Lower leg skin (tissue), 3 donors: Measurements from ENCODE around the gene IZUMO1R.

ENCODE experiments used
- POLR2A ChIP-seq, 2 donors: fragments of 450-650 bp; IDR thresholded peaks; one replicate each; pipeline ENCODE4 v1.6.1; 2016 to 2017; ENCODE audit warnings: antibody characterized with exemption in 2 of 2, mild to moderate bottlenecking in 1 of 2, moderate library complexity in 1 of 2
- TF ChIP-seq, protein P1 (sequence below), 3 donors: fragments of 450-650 bp; IDR thresholded peaks; one replicate each; pipeline ENCODE4 v1.5.1; 2016; ENCODE audit warnings: antibody characterized with exemption in 3 of 3, mild to moderate bottlenecking in 3 of 3, moderate library complexity in 2 of 3

DNA sequence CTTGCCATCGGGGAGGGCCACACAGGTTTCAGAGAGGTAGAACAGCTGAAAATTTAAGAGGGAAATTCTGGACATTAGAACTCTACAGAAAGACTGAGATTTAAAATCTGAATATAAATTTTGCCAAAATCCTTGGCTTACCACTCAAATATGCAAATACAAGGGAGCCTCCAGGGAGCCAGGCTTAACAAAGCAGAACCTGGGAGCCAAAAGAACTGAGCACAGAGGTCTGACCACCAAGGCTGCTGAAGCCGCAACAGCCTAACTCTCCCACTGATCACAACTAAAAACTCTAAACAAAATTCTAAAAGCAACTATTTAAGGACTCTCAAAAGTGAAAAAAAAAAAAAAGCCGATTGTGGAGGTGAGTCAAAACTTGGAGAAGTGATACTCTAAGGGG is 34.3 kb downstream of the IZUMO1R start:
- TF ChIP-seq, protein P1, sequence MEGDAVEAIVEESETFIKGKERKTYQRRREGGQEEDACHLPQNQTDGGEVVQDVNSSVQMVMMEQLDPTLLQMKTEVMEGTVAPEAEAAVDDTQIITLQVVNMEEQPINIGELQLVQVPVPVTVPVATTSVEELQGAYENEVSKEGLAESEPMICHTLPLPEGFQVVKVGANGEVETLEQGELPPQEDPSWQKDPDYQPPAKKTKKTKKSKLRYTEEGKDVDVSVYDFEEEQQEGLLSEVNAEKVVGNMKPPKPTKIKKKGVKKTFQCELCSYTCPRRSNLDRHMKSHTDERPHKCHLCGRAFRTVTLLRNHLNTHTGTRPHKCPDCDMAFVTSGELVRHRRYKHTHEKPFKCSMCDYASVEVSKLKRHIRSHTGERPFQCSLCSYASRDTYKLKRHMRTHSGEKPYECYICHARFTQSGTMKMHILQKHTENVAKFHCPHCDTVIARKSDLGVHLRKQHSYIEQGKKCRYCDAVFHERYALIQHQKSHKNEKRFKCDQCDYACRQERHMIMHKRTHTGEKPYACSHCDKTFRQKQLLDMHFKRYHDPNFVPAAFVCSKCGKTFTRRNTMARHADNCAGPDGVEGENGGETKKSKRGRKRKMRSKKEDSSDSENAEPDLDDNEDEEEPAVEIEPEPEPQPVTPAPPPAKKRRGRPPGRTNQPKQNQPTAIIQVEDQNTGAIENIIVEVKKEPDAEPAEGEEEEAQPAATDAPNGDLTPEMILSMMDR (IDR thresholded peaks at IDR 0.05): no peak
- no peak for TF ChIP-seq POLR2A (IDR thresholded peaks at IDR 0.05)
